Epidermal melanocyte (primary cell): ENCODE results near the gene ADAMTS17.
"Not testable (repeated sequence)": the region's sequence is repeated elsewhere in the genome, so short reads cannot be mapped to it uniquely, and the experiment has no call there.

Experiments used
- DNase-seq: peaks from one replicate; pipeline ENCODE4 v3.0.0; 2011; ENCODE audit warnings: low spot score; ENCODE audit not compliant: insufficient read length

The ADAMTS17 gene

GRCh38 chr15:100093211-100094126 lies 248.3 kb downstream of the ADAMTS17 start:
- no peak for DNase-seq

GRCh38 chr15:100092034-100092433 lies 249.7 kb downstream of the ADAMTS17 start:
- DNase-seq, result no peak

- DNase-seq, result no peak
Measured at GRCh38 chr15:100090411-100090810, 251.4 kb downstream of the ADAMTS17 start.

- DNase-seq, result not testable (repeated sequence)
Measured at GRCh38 chr15:100084042-100084821, 257.5 kb downstream of the ADAMTS17 start.

- no peak for DNase-seq
Measured at GRCh38 chr15:100083572-100083971, 258.2 kb downstream of the ADAMTS17 start.

GRCh38 chr15:100082761-100083402 lies 258.9 kb downstream of the ADAMTS17 start:
- no peak for DNase-seq

GRCh38 chr15:100081454-100081853 lies 260.3 kb downstream of the ADAMTS17 start:
- no peak for DNase-seq

GRCh38 chr15:100078511-100079220 lies 263.1 kb downstream of the ADAMTS17 start:
- no peak for DNase-seq

GRCh38 chr15:100075229-100075628 lies 266.5 kb downstream of the ADAMTS17 start:
- DNase-seq, result no peak

- no peak for DNase-seq
Measured at GRCh38 chr15:100073982-100074381, 267.8 kb downstream of the ADAMTS17 start.

- DNase-seq, result not testable (repeated sequence)
Measured at GRCh38 chr15:100066521-100067280, 275.1 kb downstream of the ADAMTS17 start.

- DNase-seq, result no peak
Measured at GRCh38 chr15:100061944-100062343, 279.8 kb downstream of the ADAMTS17 start.

- DNase-seq, result no peak
Measured at GRCh38 chr15:100060276-100060926, 281.4 kb downstream of the ADAMTS17 start.

- DNase-seq, result no peak
Measured at GRCh38 chr15:100059521-100059920, 282.3 kb downstream of the ADAMTS17 start.

GRCh38 chr15:100059094-100059493 lies 282.7 kb downstream of the ADAMTS17 start:
- no peak for DNase-seq

- no peak for DNase-seq
Measured at GRCh38 chr15:100058458-100058857, 283.3 kb downstream of the ADAMTS17 start.

GRCh38 chr15:100057281-100057680 lies 284.5 kb downstream of the ADAMTS17 start:
- no peak for DNase-seq

GRCh38 chr15:100056411-100057072 lies 285.2 kb downstream of the ADAMTS17 start:
- no peak for DNase-seq

- DNase-seq, result no peak
Measured at GRCh38 chr15:100055821-100056220, 286.0 kb downstream of the ADAMTS17 start.
